ENCODE data around the gene HSPA12A.

HSPA12A gene

GRCh38 chr10:116775488-116776400 is 33.4 kb upstream of the HSPA12A start:
- ChIA-PET CTCF (interaction anchor here (4.9 kb wide), 1 partner anchor 12 kb away, joined by 29 read pairs; no protein-coding TSS in a partner anchor), POLR2A (no interaction called here)
- Histone ChIP-seq H3K9me3 (ENCODE audit: control extremely low read depth in 1 of 5, control insufficient read depth in 4 of 5, insufficient read depth in 2 of 5, low read depth in 1 of 5, low read length in 4 of 5) (no peaks in the 10 kb centered on the region), H3K27ac (ENCODE audit: insufficient read depth in 1 of 2, low read depth in 1 of 2, low read length in 2 of 2, poor library complexity in 1 of 2, severe bottlenecking in 2 of 2) (no peak overlapping the region), H3K27me3 (replicated peaks in 2 of 5; ENCODE audit: control insufficient read depth in 4 of 5, insufficient read depth in 5 of 5, low read length in 4 of 5) (peaks cover 0 to 10% (median 4%) of the 10 kb centered on the region in 5 experiments), H3K4me1 (ENCODE audit: control extremely low read depth in 1 of 4, control insufficient read depth in 4 of 4, insufficient read depth in 4 of 4, low read length in 3 of 4) (no peaks in the 10 kb centered on the region), H3K36me3 (ENCODE audit: control insufficient read depth in 4 of 4, insufficient read depth in 4 of 4, low read length in 3 of 4) (no peaks in the 10 kb centered on the region), H3K4me3 (ENCODE audit: control insufficient read depth in 1 of 7, extremely low read depth in 1 of 7, insufficient read depth in 4 of 7, low read depth in 2 of 7, low read length in 6 of 7) (no peak overlapping the region)
- DNase-seq = no peak
- WGBS (ENCODE audit: insufficient coverage) = 81% methylated on average over 13 of the region's 15 CpGs

- H3K4me1 ChIP-seq (ENCODE audit: control extremely low read depth in 1 of 4, control insufficient read depth in 4 of 4, insufficient read depth in 4 of 4, low read length in 3 of 4) = no peaks in the 10 kb centered on the region
- 64% methylated on average over 5 of the region's 6 CpGs for WGBS (ENCODE audit: insufficient coverage)
- no peak for DNase-seq
- POLR2A ChIA-PET = no interaction called here
- H3K27me3 ChIP-seq (replicated peaks in 2 of 5; ENCODE audit: control insufficient read depth in 4 of 5, insufficient read depth in 5 of 5, low read length in 4 of 5) = peaks cover 2 to 13% (median 4%) of the 10 kb centered on the region in 5 experiments
- H3K27ac ChIP-seq (ENCODE audit: insufficient read depth in 1 of 2, low read depth in 1 of 2, low read length in 2 of 2, poor library complexity in 1 of 2, severe bottlenecking in 2 of 2) = no peak overlapping the region
- no peaks in the 10 kb centered on the region for H3K9me3 ChIP-seq (ENCODE audit: control extremely low read depth in 1 of 5, control insufficient read depth in 4 of 5, insufficient read depth in 2 of 5, low read depth in 1 of 5, low read length in 4 of 5)
- H3K36me3 ChIP-seq (ENCODE audit: control insufficient read depth in 4 of 4, insufficient read depth in 4 of 4, low read length in 3 of 4) = no peaks in the 10 kb centered on the region
- CTCF ChIA-PET = no interaction called here
- no peak overlapping the region for H3K4me3 ChIP-seq (ENCODE audit: control insufficient read depth in 1 of 7, extremely low read depth in 1 of 7, insufficient read depth in 4 of 7, low read depth in 2 of 7, low read length in 6 of 7)
These were observed 32.4 kb upstream of the HSPA12A start for GRCh38 chr10:116774728-116775151.

- Histone ChIP-seq H3K9me3 (ENCODE audit: control extremely low read depth in 1 of 5, control insufficient read depth in 4 of 5, insufficient read depth in 2 of 5, low read depth in 1 of 5, low read length in 4 of 5) (no peaks in the 10 kb centered on the region), H3K27ac (ENCODE audit: insufficient read depth in 1 of 2, low read depth in 1 of 2, low read length in 2 of 2, poor library complexity in 1 of 2, severe bottlenecking in 2 of 2) (no peak overlapping the region), H3K4me1 (ENCODE audit: control extremely low read depth in 1 of 4, control insufficient read depth in 4 of 4, insufficient read depth in 4 of 4, low read length in 3 of 4) (no peaks in the 10 kb centered on the region), H3K36me3 (ENCODE audit: control insufficient read depth in 4 of 4, insufficient read depth in 4 of 4, low read length in 3 of 4) (no peaks in the 10 kb centered on the region), H3K27me3 (replicated peaks in 2 of 5; ENCODE audit: control insufficient read depth in 4 of 5, insufficient read depth in 5 of 5, low read length in 4 of 5) (peaks cover 2 to 19% (median 4%) of the 10 kb centered on the region in 5 experiments), H3K4me3 (ENCODE audit: control insufficient read depth in 1 of 7, extremely low read depth in 1 of 7, insufficient read depth in 4 of 7, low read depth in 2 of 7, low read length in 6 of 7) (no peak overlapping the region)
- ChIA-PET POLR2A (no interaction called here), CTCF (interaction anchor here (1.0 to 1.4 kb wide), 2 partner anchors 16 to 24 kb away, joined by 3 to 4 read pairs; no protein-coding TSS in a partner anchor)
- DNase-seq = no peak
- WGBS (ENCODE audit: insufficient coverage) = 92% methylated on average over 6 of the region's 7 CpGs
These were observed 30.7 kb upstream of the HSPA12A start for GRCh38 chr10:116772909-116773705.

GRCh38 chr10:116771959-116772585 is 29.7 kb upstream of the HSPA12A start:
- Histone ChIP-seq H3K27ac (ENCODE audit: insufficient read depth in 1 of 2, low read depth in 1 of 2, low read length in 2 of 2, poor library complexity in 1 of 2, severe bottlenecking in 2 of 2) (no peak overlapping the region), H3K4me3 (ENCODE audit: control insufficient read depth in 1 of 7, extremely low read depth in 1 of 7, insufficient read depth in 4 of 7, low read depth in 2 of 7, low read length in 6 of 7) (no peak overlapping the region), H3K36me3 (ENCODE audit: control insufficient read depth in 4 of 4, insufficient read depth in 4 of 4, low read length in 3 of 4) (no peaks in the 10 kb centered on the region), H3K4me1 (ENCODE audit: control extremely low read depth in 1 of 4, control insufficient read depth in 4 of 4, insufficient read depth in 4 of 4, low read length in 3 of 4) (no peaks in the 10 kb centered on the region), H3K27me3 (replicated peaks in 2 of 5; ENCODE audit: control insufficient read depth in 4 of 5, insufficient read depth in 5 of 5, low read length in 4 of 5) (peaks cover 3 to 26% (median 5%) of the 10 kb centered on the region in 5 experiments), H3K9me3 (ENCODE audit: control extremely low read depth in 1 of 5, control insufficient read depth in 4 of 5, insufficient read depth in 2 of 5, low read depth in 1 of 5, low read length in 4 of 5) (no peaks in the 10 kb centered on the region)
- WGBS (ENCODE audit: insufficient coverage) = 96% methylated on average over 7 of the region's 9 CpGs
- no peak for DNase-seq
- ChIA-PET POLR2A (no interaction called here), CTCF (no interaction called here)

GRCh38 chr10:116771101-116771958 is 29.0 kb upstream of the HSPA12A start:
- Histone ChIP-seq H3K9me3 (ENCODE audit: control extremely low read depth in 1 of 5, control insufficient read depth in 4 of 5, insufficient read depth in 2 of 5, low read depth in 1 of 5, low read length in 4 of 5) (no peaks in the 10 kb centered on the region), H3K36me3 (ENCODE audit: control insufficient read depth in 4 of 4, insufficient read depth in 4 of 4, low read length in 3 of 4) (no peaks in the 10 kb centered on the region), H3K27me3 (replicated peaks in 2 of 5; ENCODE audit: control insufficient read depth in 4 of 5, insufficient read depth in 5 of 5, low read length in 4 of 5) (peaks cover 4 to 29% (median 7%) of the 10 kb centered on the region in 5 experiments), H3K4me3 (ENCODE audit: control insufficient read depth in 1 of 7, extremely low read depth in 1 of 7, insufficient read depth in 4 of 7, low read depth in 2 of 7, low read length in 6 of 7) (no peak overlapping the region), H3K4me1 (ENCODE audit: control extremely low read depth in 1 of 4, control insufficient read depth in 4 of 4, insufficient read depth in 4 of 4, low read length in 3 of 4) (no peaks in the 10 kb centered on the region), H3K27ac (ENCODE audit: insufficient read depth in 1 of 2, low read depth in 1 of 2, low read length in 2 of 2, poor library complexity in 1 of 2, severe bottlenecking in 2 of 2) (no peak overlapping the region)
- DNase-seq = no peak
- CTCF ChIA-PET = no interaction called here
- WGBS (ENCODE audit: insufficient coverage) = 89% methylated on average over 16 of the region's 18 CpGs
- POLR2A ChIA-PET = no interaction called here

- Histone ChIP-seq H3K9me3 (ENCODE audit: control extremely low read depth in 1 of 5, control insufficient read depth in 4 of 5, insufficient read depth in 2 of 5, low read depth in 1 of 5, low read length in 4 of 5) (no peaks in the 10 kb centered on the region), H3K27ac (ENCODE audit: insufficient read depth in 1 of 2, low read depth in 1 of 2, low read length in 2 of 2, poor library complexity in 1 of 2, severe bottlenecking in 2 of 2) (no peak overlapping the region), H3K4me1 (ENCODE audit: control extremely low read depth in 1 of 4, control insufficient read depth in 4 of 4, insufficient read depth in 4 of 4, low read length in 3 of 4) (no peaks in the 10 kb centered on the region), H3K36me3 (ENCODE audit: control insufficient read depth in 4 of 4, insufficient read depth in 4 of 4, low read length in 3 of 4) (no peaks in the 10 kb centered on the region), H3K4me3 (ENCODE audit: control insufficient read depth in 1 of 7, extremely low read depth in 1 of 7, insufficient read depth in 4 of 7, low read depth in 2 of 7, low read length in 6 of 7) (no peak overlapping the region), H3K27me3 (replicated peaks in 2 of 5; ENCODE audit: control insufficient read depth in 4 of 5, insufficient read depth in 5 of 5, low read length in 4 of 5) (peaks cover 4 to 36% (median 6%) of the 10 kb centered on the region in 5 experiments)
- ChIA-PET CTCF (interaction anchor here (1.2 kb wide), 1 partner anchor 18 kb away, joined by 3 read pairs; no protein-coding TSS in a partner anchor), POLR2A (no interaction called here)
- no peak for DNase-seq
- 85% methylated on average over 9 of the region's 10 CpGs for WGBS (ENCODE audit: insufficient coverage)
These were observed 27.9 kb upstream of the HSPA12A start for GRCh38 chr10:116770281-116770680.

All from common myeloid progenitor, CD34-positive (primary cell).